Prostate gland (tissue), 2 donors: ENCODE data around the gene PDE6B. TPM values are rescaled to one million over a fixed set of nuclear protein-coding genes. Genes with fewer than 3 reads are reported as not detected.
A peak's percentile ranks its signal among the peaks of the same experiment; 100 is the strongest.

ENCODE experiments used
- DNase-seq: peaks from one replicate; pipeline ENCODE4 v3.0.0-alpha.2; 2019; ENCODE audit warnings: low spot score
- H3K27ac ChIP-seq, 2 donors: fragments of 200-600 bp; sonication (generic); 2 replicates each; pipeline ENCODE4 v1.5.1; 2017 to 2019
- H3K27me3 ChIP-seq: fragments of 200-600 bp; sonication (generic); replicated peaks from 2 replicates; pipeline ENCODE4 v1.5.1; 2019; ENCODE audit not compliant: insufficient read depth
- H3K36me3 ChIP-seq, 2 donors: fragments of 200-600 bp; sonication (generic); 1 replicate in 1 of 2; 2 replicates in 1 of 2; pipeline versions ENCODE4 v1.5.1 to v1.8.1; 2017 to 2019
- H3K4me1 ChIP-seq: fragments of 200-600 bp; sonication (generic); replicated peaks from 2 replicates; pipeline ENCODE4 v1.5.1; 2019
- H3K4me3 ChIP-seq, 2 donors: fragments of 200-600 bp; sonication (generic); 2 replicates each; pipeline ENCODE4 v1.5.1; 2017 to 2019
- H3K9me3 ChIP-seq: fragments of 200-600 bp; sonication (generic); 2 replicates; pipeline ENCODE4 v1.5.1; 2017
- CTCF ChIP-seq, 4 experiments: fragments of 200-600 bp in 2 of 4; fragments of 450-650 bp in 2 of 4; sonication (generic) in 2 of 4; IDR thresholded peaks; 1 replicate in 3 of 4; 2 replicates in 1 of 4; pipeline ENCODE4 v1.5.1; 2016 to 2019; ENCODE audit warnings: antibody characterized with exemption in 4 of 4, mild to moderate bottlenecking in 2 of 4, moderate library complexity in 2 of 4
- POLR2A ChIP-seq: fragments of 450-650 bp; IDR thresholded peaks from one replicate; pipeline ENCODE4 v1.6.1; 2016; ENCODE audit warnings: antibody characterized with exemption, mild to moderate bottlenecking
- POLR2AphosphoS5 ChIP-seq: sonication (generic); formaldehyde crosslinking; IDR thresholded peaks from one replicate; pipeline ENCODE4 v1.6.1; 2017; ENCODE audit warnings: antibody characterized with exemption
- WGBS: methylation state at CpG from one replicate; pipeline ENCODE4 v1.1.5; 2018; 5-methylcytosine and 5-hydroxymethylcytosine counted together
- intact Hi-C: fragments of 100-400 bp; cut with DNase I; formaldehyde crosslinking; loops from one replicate; pipeline ENCODE4 v1.14.2; 2022
- total RNA-seq, 2 donors: library from RNA; depleted of rRNA; stranded (reverse); fragments of >200 nt; gene quantifications; one replicate each; pipeline ENCODE4 v1.1.0, GENCODE V29; 2016

PDE6B gene
- total RNA-seq, 2 donors from 2014 or later, result 8.0 to 9.3 TPM

GRCh38 chr4:663046-663437 lies 37.7 kb downstream of the PDE6B start:
- no peak for DNase-seq
- intact Hi-C loops, result no loop called here
- Histone ChIP-seq H3K27me3 (no peaks in the 10 kb centered on the region), H3K27ac (peak overlapping the region in 1 of 2 donors; percentile 39), H3K4me3 (peak overlapping the region; percentile 47 to 59), H3K9me3 (no peaks in the 10 kb centered on the region), H3K4me1 (no peaks in the 10 kb centered on the region), H3K36me3 (no peaks in the 10 kb centered on the region)
- 32% methylated on average over 20 of the region's 20 CpGs for WGBS
- TF ChIP-seq POLR2A (no peak), POLR2AphosphoS5 (no peak), CTCF (IDR thresholded peaks at IDR 0.05) (no peak)

GRCh38 chr4:663438-664428 lies 38.4 kb downstream of the PDE6B start:
- Histone ChIP-seq H3K27ac (peak overlapping the region in 1 of 2 donors; percentile 39), H3K36me3 (no peaks in the 10 kb centered on the region), H3K9me3 (no peaks in the 10 kb centered on the region), H3K4me1 (no peaks in the 10 kb centered on the region), H3K4me3 (peak overlapping the region; percentile 47 to 59), H3K27me3 (no peaks in the 10 kb centered on the region)
- 3% methylated on average over 56 of the region's 80 CpGs for WGBS
- no peak for TF ChIP-seq POLR2A
- TF ChIP-seq CTCF (IDR thresholded peaks at IDR 0.05), result peak in 1 of 4 experiments; percentile 6
- DNase-seq, result no peak
- intact Hi-C loops, result no loop called here

- DNase-seq, result no peak
- WGBS, result 96% methylated on average over 24 of the region's 24 CpGs
- intact Hi-C loops, result no loop called here
These were observed 39.4 kb downstream of the PDE6B start for GRCh38 chr4:664713-665231.

GRCh38 chr4:665381-665750 lies 40.0 kb downstream of the PDE6B start:
- no peak for TF ChIP-seq CTCF (IDR thresholded peaks at IDR 0.05)
- TF ChIP-seq POLR2A, result no peak
- no peak for TF ChIP-seq POLR2AphosphoS5

More at GRCh38 chr4:664713-665231, 39.4 kb downstream of the PDE6B start:
- H3K4me3 ChIP-seq, result no peak overlapping the region
- no peaks in the 10 kb centered on the region for H3K9me3 ChIP-seq
- no peaks in the 10 kb centered on the region for H3K27me3 ChIP-seq
- H3K27ac ChIP-seq, result no peak overlapping the region
- no peak for TF ChIP-seq POLR2AphosphoS5
- no peak for TF ChIP-seq CTCF (IDR thresholded peaks at IDR 0.05)
- TF ChIP-seq POLR2A, result no peak
- H3K4me1 ChIP-seq, result no peaks in the 10 kb centered on the region
- H3K36me3 ChIP-seq, result no peaks in the 10 kb centered on the region

More at GRCh38 chr4:665381-665750, 40.0 kb downstream of the PDE6B start:
- Histone ChIP-seq H3K27ac (no peak overlapping the region), H3K27me3 (no peaks in the 10 kb centered on the region), H3K4me3 (no peak overlapping the region), H3K9me3 (no peaks in the 10 kb centered on the region), H3K4me1 (no peaks in the 10 kb centered on the region), H3K36me3 (no peaks in the 10 kb centered on the region)
- WGBS, result 91% methylated on average over 12 of the region's 12 CpGs
- no peak for DNase-seq
- intact Hi-C loops, result no loop called here
